Glomerular endothelial cell (primary cell): ENCODE measurements around the gene PTCHD1. TPM values are rescaled to one million over a fixed set of nuclear protein-coding genes. Genes with fewer than 3 reads are reported as not detected.

ENCODE experiments used
- DNase-seq: peaks from one replicate; pipeline ENCODE4 v3.0.0-alpha.2; 2011; ENCODE audit warnings: low read depth, low spot score; ENCODE audit errors: extremely low read depth
- total RNA-seq: library from RNA; depleted of rRNA; stranded (reverse); fragments of >200 nt; gene quantifications from 2 replicates; pipeline ENCODE4 v1.2.3, GENCODE V29; 2015

Gene PTCHD1
- total RNA-seq, 1 donor from 2014 or later: 0.12 TPM

- DNase-seq: no peak
Observed at GRCh38 chrX:23344904-23345271, 10.2 kb downstream of the PTCHD1 start.

DNA sequence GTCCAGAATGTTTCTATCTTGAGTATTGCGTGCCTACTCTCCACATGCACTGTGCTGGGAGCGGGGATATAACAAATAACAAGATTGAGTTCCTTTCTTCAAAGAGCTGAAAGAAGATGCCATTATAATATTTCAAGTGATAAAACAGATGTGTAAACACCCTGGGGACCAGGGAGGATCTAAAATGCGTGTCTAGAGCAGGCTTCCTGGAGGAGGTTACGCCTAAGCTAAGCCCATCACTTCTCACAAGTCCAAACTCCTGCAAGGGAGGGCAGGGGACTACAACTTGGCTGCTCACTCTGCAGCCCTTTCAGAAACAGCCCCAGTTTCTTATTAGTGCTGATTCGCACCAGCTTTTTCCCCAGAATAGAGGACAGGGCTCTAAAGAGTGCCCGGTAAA, 21.5 kb downstream of the PTCHD1 start:
- no peak for DNase-seq

DNA sequence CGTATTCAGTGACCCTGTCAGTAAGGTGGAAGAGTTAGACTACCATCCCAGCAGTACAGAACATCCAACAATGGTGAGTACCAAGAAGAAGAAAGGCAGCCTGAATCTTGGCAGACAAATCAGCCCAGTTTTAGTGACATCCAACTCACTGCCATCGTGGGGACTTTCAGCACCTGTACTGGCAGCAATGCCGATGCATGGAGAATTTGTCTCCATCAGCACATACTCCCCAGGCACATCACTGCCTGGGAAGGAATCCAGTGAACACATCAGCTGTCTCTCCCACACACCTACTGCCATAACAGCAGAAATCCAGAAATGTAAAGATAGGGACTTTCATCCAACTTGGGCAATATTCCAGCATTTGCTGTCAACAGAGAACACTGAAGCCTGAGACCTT, 29.8 kb downstream of the PTCHD1 start:
- no peak for DNase-seq

GRCh38 chrX:23365541-23365940, 30.9 kb downstream of the PTCHD1 start:
- no peak for DNase-seq

GRCh38 chrX:23366914-23367313, 32.3 kb downstream of the PTCHD1 start:
- DNase-seq: no peak

- DNase-seq: no peak
Observed at GRCh38 chrX:23369027-23369426, 34.4 kb downstream of the PTCHD1 start.

DNA sequence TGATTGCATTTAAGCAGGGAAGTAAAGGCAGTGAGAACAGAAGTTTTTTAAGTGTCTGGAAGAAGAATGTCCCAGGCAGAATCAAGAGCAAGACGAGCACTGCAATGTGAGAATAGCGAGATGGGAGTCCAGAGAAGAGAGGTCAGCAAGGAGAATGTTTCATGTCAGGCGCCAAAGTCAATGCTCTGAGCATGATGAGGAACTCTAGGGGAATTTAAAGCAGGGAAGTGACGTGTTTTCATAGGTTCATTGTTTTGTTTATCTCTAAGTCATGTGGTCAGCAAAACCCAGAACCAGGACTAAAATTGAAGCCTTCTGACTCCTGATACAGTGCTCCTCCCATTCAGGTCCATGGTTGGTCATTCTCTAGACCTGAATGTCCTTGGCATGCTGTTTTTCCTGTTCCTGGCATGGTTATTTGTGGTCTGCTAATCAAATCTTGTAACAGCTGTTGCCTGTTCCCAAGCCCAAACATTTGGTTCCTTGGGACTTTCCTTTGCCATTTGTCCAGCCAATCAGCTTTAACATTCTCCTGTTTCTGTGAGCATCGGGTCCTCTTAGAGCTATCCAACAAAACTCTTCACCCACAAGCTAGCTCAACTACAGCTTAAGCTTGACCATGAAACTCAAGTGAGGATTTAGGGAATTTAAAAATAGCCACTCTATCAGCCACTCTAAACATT, 37.7 kb downstream of the PTCHD1 start:
- no peak for DNase-seq

DNA sequence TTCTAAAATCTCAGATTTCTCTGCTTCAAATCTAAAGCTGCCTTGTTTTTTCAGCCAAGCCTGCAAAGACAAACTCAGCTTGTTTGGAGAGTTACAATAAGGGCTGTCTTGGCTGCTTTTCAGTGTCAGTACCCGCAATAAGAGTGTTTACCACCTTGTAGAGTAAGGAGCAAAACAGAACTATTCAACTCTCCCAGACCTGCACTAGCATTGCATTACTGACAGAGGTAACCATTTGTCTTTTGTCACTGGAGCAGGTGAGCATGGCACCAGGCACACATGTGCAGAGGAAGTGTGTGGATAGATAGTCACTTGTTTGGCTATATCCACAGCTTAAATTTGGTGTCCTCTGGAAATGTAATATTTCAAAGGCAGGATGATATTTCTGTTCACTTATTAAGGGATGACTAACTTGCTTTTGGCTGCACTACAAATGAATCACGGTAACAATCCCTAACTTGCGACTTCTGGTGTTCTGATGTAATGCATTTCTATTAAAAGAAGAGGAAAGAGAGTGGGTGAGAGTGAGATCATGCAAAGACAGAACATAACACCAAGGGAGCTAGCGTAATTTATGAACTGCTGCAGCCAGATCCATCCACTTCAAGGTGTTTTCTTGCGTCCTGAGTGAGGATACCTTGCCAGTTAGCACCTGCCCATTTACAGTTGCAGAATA, 38.6 kb downstream of the PTCHD1 start:
- DNase-seq: no peak

GRCh38 chrX:23374291-23374690, 39.6 kb downstream of the PTCHD1 start:
- no peak for DNase-seq

GRCh38 chrX:23376581-23376980, 41.9 kb downstream of the PTCHD1 start:
- DNase-seq: no peak

DNA sequence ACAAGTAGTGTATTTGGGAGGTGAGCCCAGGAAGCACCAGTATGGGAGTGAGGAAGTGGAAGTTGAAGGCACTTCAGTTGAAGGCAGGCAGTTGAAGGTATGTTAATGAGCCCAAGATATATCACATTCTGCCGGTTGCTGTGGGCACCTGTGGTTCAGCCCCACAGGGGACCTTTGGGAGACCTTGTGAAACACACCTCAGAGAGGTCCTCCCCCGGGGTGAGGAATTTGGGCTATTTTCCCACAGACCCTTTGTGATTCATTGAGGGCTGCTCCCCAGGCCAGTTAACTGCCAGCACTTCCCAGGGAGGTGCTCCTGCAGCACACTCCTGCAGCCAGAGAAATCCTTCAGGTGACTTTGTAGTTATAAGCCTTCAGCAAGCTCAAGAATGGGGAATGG, 45.9 kb downstream of the PTCHD1 start:
- DNase-seq: no peak

- DNase-seq: no peak
Observed at GRCh38 chrX:23381099-23382087, 46.7 kb downstream of the PTCHD1 start.

GRCh38 chrX:23382572-23382971, 47.9 kb downstream of the PTCHD1 start:
- no peak for DNase-seq

- no peak for DNase-seq
Observed at GRCh38 chrX:23383411-23383810, 48.8 kb downstream of the PTCHD1 start.

- no peak for DNase-seq
Observed at GRCh38 chrX:23385242-23385641, 50.6 kb downstream of the PTCHD1 start.

- no peak for DNase-seq
Observed at GRCh38 chrX:23386260-23386659, 51.6 kb downstream of the PTCHD1 start.

- no peak for DNase-seq
Observed at GRCh38 chrX:23386726-23387125, 52.1 kb downstream of the PTCHD1 start.

DNA sequence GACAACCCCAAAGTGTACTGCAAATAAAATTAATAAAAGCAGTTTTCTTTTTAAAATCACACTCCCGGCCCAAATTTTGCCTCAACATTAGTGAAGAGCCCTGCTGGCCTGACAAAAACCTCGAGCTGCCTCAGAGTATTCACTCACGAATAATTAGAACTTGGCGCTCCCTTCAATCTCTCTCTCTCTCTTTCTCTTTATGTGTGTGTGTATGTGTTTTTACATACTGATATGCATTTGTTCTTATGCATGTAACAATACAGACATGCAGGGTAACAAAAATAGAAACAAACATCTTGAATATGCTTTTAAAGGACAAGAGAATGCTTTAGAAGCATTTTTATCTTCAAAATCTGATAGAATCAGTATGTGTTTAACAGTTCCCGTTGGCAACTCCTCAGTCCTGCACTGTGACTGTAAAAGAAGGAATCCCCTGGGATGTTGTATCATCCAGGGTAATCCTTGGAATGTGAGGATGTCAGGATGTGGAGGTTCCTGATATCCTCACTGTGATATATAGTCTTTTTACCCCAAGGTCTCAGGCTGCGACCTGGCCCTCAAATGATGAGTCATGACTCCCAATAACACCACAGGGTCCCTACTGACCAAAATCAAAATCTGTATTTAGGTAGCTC, 53.0 kb downstream of the PTCHD1 start:
- DNase-seq: no peak

DNA sequence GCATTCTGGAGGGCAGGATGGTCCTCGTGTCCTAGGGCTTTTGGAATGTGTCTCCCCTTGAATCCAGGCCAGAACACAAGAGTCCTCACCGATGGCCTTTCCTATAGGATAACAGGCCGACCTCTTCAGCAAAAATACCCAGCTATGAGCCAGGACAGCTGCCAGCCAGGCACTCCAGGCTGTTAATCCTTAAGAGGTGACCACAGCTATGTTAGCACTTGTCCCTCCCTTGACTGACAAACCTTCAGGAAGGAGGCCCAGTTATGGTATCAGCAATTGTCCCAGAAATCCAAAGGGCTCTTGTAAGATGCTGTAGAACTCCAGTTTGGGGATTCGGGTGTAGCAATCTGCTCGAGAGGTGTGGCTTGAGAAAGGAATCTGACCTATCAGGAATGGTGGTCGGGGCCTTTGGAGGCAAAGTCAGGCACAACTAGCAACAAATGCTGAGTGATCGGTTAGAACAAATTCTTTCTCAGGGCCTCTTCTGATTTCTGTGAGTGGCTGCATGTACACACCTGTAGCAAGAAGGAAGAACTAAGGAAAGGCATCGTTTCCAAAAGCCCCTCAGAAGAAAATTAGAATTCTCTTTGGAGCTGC, 54.6 kb downstream of the PTCHD1 start:
- DNase-seq: no peak

DNA sequence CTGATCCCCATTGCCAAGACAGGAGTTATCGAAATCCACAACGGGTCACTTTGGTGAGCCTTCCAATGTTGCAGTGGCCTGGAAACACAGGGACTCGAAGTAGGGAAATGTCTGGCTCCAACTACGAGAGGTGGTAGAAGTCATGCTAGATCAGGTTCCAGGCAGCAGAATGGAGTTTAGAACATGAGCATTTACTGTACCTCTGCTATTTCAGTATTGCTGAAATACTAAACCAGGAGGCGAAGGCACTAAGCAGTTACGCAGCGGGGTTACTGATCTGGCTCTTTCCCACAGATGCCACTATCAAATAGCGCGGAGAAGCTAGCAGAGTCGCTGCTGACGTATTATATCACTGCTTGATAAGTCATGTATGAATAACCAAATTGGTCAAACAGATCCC, 56.3 kb downstream of the PTCHD1 start:
- no peak for DNase-seq

GRCh38 chrX:23392195-23392594, 57.5 kb downstream of the PTCHD1 start:
- no peak for DNase-seq
